HG03039 (cell line): ENCODE data around the gene CDK14.

ENCODE experiments used
- ATAC-seq: cut with Tn5 transposase; IDR thresholded peaks from one replicate; pipeline ENCODE4 v1.9.1; 2021; ENCODE audit warnings: mild to moderate bottlenecking, moderate library complexity; ENCODE audit not compliant: unreplicated experiment

CDK14 gene

DNA sequence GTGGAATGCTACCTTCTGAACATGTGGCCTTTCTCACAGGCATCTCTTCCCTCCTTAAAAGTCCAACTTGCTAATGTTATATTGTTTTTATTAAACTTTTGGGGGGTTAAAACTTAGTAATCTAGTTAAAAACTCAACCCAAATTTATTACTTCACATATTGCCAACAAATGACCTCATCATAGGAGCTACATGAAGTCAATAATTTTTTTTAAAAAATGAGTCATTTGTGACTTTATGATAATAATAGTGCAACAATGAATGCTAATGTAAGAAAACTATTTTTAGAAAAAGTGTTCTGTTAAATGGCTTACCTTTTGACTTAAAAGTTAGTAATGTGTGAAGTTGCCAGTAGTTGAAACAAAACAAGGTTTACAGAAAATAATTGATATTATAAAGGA, 342.2 kb downstream of the CDK14 start:
- ATAC-seq = no peak

- ATAC-seq = no peak
Measured at GRCh38 chr7:90939666-90940065, 343.5 kb downstream of the CDK14 start.

GRCh38 chr7:90944021-90944420, 347.9 kb downstream of the CDK14 start:
- ATAC-seq = no peak

- no peak for ATAC-seq
Measured at GRCh38 chr7:90945104-90945787, 349.1 kb downstream of the CDK14 start.

- no peak for ATAC-seq
Measured at GRCh38 chr7:90946730-90947501, 350.8 kb downstream of the CDK14 start.

- no peak for ATAC-seq
Measured at GRCh38 chr7:90948085-90948484, 352.0 kb downstream of the CDK14 start.

GRCh38 chr7:90951229-90951628, 355.1 kb downstream of the CDK14 start:
- ATAC-seq = no peak

GRCh38 chr7:90951986-90952954, 356.1 kb downstream of the CDK14 start:
- ATAC-seq = no peak

DNA sequence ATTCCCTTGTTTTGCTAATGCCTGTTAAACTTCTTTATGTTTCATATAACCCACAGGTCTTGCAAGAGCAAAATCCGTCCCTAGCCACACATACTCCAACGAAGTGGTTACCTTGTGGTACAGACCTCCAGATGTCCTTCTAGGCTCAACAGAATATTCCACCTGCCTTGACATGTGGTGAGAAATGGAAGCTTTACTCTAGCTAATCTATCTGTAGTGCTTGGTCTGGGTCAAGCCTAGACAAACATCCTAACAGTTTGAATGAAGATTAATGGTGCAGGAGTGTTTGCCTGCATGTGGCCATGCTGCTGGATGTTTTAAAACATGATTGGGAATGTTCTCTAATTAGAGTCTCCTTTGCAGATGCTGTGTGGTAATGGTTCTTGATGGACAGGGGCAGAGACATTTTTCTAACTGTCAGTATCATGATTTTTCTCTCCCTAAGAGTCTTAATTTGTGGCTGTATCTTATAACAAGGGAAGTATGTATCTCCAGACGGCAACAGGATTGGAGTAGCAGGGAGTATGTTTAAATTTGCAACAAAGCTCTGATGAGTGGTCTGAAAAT, 359.6 kb downstream of the CDK14 start:
- ATAC-seq = no peak

DNA sequence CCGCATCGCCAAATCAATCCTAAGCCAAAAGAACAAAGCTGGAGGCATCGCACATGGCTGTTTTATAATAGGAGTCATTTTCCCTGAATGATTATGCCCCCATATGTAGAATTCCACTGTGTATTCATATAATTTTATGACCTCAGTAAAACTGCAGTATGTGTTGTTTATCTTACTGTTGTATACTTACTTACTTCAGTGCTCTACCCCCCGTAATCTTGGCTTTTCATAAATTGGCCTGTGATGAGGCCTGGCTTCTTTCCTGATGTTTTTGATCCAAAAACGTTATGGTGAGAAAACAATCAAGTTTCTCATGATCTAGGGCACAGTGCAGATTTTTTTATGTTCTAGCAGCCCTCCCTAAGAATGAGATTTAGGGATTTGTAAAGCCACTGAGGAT, 361.8 kb downstream of the CDK14 start:
- ATAC-seq = no peak

GRCh38 chr7:90958647-90959046, 362.5 kb downstream of the CDK14 start:
- ATAC-seq = no peak

GRCh38 chr7:90961037-90961725, 365.1 kb downstream of the CDK14 start:
- no peak for ATAC-seq

- no peak for ATAC-seq
Measured at GRCh38 chr7:90965211-90965610, 369.1 kb downstream of the CDK14 start.

- ATAC-seq = no peak
Measured at GRCh38 chr7:90966346-90966745, 370.2 kb downstream of the CDK14 start.

GRCh38 chr7:90968871-90969270, 372.8 kb downstream of the CDK14 start:
- no peak for ATAC-seq

DNA sequence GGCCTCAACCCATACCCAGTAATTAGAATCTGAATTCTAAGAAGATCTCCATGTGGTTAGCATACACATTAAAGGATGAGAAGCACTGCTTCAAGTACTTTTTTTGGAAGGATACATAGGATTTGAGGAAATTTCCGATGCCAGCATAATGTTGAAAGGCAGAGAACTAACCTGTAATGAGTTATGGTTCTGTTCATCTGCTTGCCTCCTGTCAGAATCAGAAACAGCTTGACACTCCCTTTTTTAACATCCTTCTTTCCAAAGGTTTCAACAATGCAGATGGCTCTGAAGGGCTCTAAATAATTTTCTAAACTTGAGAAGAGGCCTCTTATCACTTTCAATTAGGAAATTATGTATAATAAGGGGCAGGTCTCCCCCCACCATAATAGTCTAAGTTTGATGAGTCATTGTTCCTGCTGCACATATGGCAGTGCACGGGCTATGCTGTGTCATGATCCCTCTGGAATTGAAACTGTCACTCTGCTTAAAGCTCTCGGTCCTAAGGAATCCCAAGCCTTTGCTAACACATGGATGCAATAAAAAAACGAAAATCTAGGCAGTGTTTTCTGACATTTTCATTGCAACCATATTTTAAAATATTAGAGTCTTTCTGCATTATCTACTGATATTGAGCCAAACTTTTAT, 376.9 kb downstream of the CDK14 start:
- no peak for ATAC-seq

GRCh38 chr7:90977056-90977455, 380.9 kb downstream of the CDK14 start:
- ATAC-seq = no peak

- no peak for ATAC-seq
Measured at GRCh38 chr7:90980545-90980944, 384.4 kb downstream of the CDK14 start.

- no peak for ATAC-seq
Measured at GRCh38 chr7:90982228-90982627, 386.1 kb downstream of the CDK14 start.

DNA sequence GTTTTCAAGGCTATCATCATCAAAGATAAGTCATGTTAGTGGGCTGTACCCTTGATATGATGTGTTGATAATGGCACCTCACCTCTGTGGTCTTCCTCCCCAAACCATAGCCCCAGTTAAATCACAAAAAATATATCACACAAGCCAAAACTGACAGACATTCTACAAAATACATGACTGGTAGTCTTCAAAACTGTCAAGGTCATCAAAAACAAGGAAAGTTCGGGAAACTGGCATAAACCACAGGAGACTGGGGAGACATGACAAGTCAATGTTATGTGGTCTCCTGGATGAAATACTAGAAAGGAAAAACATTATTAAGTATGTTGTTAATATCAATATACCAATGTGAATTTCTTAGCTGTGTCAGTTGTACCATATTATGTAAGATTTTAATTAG, 388.6 kb downstream of the CDK14 start:
- ATAC-seq = no peak
